PC-9 (cell line): ENCODE data around the gene MBIP.

Experiments used
- CTCF ChIP-seq: fragments of 200-600 bp; sonication (generic); conservative IDR thresholded peaks from 2 replicates; pipeline ENCODE4 v1.6.1; 2017; ENCODE audit warnings: mixed run types, antibody characterized with exemption, mild to moderate bottlenecking, moderate library complexity
- EZH2 ChIP-seq: fragments of 200-600 bp; sonication (generic); IDR thresholded peaks from 2 replicates; pipeline ENCODE4 v1.8.0; 2017; ENCODE audit warnings: antibody characterized with exemption, low read depth

GRCh38 chr14:36333119-36333518 is 12.7 kb upstream of the MBIP start:
- TF ChIP-seq CTCF (no peak), EZH2 (no peak)
